G401 (cell line): ENCODE data around the gene MOGAT3. TPM values are rescaled to one million over a fixed set of nuclear protein-coding genes. Genes with fewer than 3 reads are reported as not detected.

Experiments used
- total RNA-seq: library from RNA; depleted of rRNA; stranded (reverse); fragments of >200 nt; shearing (Covaris generic); gene quantifications from 2 replicates; pipeline ENCODE4 v1.2.3, GENCODE V29; 2014; rRNA removed

Gene MOGAT3
- total RNA-seq, 1 experiment from 2014 or later, result not detected

Other genes starting within 250 kb of the MOGAT3 start
- gene MUC12, start 231.5 kb downstream of the MOGAT3 start, total RNA-seq, result not detected in 2 replicates
- gene MUC17, start 181.0 kb downstream of the MOGAT3 start, total RNA-seq, result 0.06 TPM in 1 of 2 replicates, not detected in the other
- gene TRIM56, start 115.6 kb downstream of the MOGAT3 start, total RNA-seq, result 5.6 and 9.9 TPM in 2 replicates
- gene SERPINE1, start 73.9 kb downstream of the MOGAT3 start, total RNA-seq, result 103 and 113 TPM in 2 replicates
- gene AP1S1, start 46.6 kb downstream of the MOGAT3 start, total RNA-seq, result 211 and 215 TPM in 2 replicates
- gene VGF, start 35.5 kb downstream of the MOGAT3 start, total RNA-seq, result 122 and 148 TPM in 2 replicates
- gene NAT16, start 20.7 kb downstream of the MOGAT3 start, total RNA-seq, result 1.2 TPM in 1 of 2 replicates, not detected in the other
- gene PLOD3, start 16.5 kb upstream of the MOGAT3 start, total RNA-seq, result 18.0 and 38.1 TPM in 2 replicates
- 74.5 and 105 TPM in 2 replicates for gene ZNHIT1, start 17.1 kb upstream of the MOGAT3 start, total RNA-seq
- 1.8 and 4.3 TPM in 2 replicates for gene CLDN15, start 36.8 kb upstream of the MOGAT3 start, total RNA-seq
- 139 and 190 TPM in 2 replicates for gene FIS1, start 44.0 kb upstream of the MOGAT3 start, total RNA-seq
- 55.0 and 55.9 TPM in 2 replicates for gene IFT22, start 120.8 kb upstream of the MOGAT3 start, total RNA-seq
- gene COL26A1, start 161.8 kb upstream of the MOGAT3 start, total RNA-seq, result 104 and 109 TPM in 2 replicates